Left cardiac atrium (tissue), 4 donors: Measurements from ENCODE around the gene FANCI. TPM values are rescaled to one million over a fixed set of nuclear protein-coding genes. Genes with fewer than 3 reads are reported as not detected.
"Not testable (repeated sequence)": the region's sequence is repeated elsewhere in the genome, so short reads cannot be mapped to it uniquely, and the experiment has no call there.

Experiments used
- ATAC-seq, 2 donors: fragments of 200-7000 bp; cut with Tn5 transposase; one replicate each; pipeline ENCODE4 v1.9.1; 2020; ENCODE audit warnings: mild to moderate bottlenecking in 2 of 2, moderate library complexity in 2 of 2
- DNase-seq: peaks from one replicate; pipeline ENCODE4 v3.0.0-alpha.2; 2020
- intact Hi-C, 2 donors: fragments of 100-400 bp; cut with DNase I; formaldehyde crosslinking; loops; one replicate each; pipeline versions ENCODE4 v1.14.1 to v1.15.1; 2022 to 2023
- total RNA-seq, 2 donors: library from RNA; stranded (reverse); fragmentation: NEBNext Ultra II Directional; extraction: Animal tissue kit (Norgen Biotek cat#: 25700); gene quantifications; one replicate each; pipeline ENCODE4 v1.2.1, GENCODE V29; 2021
- donor health status: DM: no; HTN: yes; CAD: no.
- donor health status: DM: no; HTN: yes; CAD: no; lungs with severe emphysema.
- donor health status: DM: yes; HTN: yes; CAD: no.
- donor health status: Dilated cardiomyopathy.

FANCI gene
- total RNA-seq, 2 donors from 2014 or later = 4.8 TPM

DNA sequence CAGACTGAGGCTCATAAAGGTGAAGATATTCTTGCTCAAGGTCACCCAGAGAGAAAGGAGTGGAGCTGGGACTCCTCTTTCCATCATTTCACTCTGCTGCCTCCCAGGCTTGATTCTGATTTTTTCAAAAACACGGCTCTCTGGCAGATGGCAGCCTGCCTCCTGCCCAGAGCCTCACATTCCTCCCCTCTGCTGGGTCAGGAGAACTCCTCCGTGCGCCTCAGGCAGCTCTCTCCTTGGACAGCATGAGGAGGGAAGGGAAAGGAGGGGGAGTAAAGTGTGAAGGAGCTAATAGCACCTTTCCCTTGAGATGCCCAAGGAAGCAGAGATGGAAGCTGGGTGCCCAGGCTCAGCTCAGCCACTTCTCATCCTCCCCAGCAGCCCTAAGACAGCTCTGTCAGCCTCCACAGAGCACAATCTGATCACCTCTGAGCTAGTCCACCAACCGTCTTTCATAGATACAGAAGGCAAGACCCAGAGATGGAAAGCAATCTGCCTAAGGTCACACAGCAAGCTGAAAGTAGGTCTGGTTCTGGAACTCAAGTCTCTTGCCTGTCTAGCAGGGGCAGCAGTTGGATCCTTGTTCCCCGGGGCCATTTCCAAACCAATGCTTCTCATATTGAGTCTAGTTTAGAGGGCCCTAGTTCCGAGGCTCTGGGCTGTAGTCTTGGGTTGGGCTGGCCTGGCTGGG is 25.9 kb upstream of the FANCI start:
- ATAC-seq = no peak
- intact Hi-C loops = no loop called here
- no peak for DNase-seq

DNA sequence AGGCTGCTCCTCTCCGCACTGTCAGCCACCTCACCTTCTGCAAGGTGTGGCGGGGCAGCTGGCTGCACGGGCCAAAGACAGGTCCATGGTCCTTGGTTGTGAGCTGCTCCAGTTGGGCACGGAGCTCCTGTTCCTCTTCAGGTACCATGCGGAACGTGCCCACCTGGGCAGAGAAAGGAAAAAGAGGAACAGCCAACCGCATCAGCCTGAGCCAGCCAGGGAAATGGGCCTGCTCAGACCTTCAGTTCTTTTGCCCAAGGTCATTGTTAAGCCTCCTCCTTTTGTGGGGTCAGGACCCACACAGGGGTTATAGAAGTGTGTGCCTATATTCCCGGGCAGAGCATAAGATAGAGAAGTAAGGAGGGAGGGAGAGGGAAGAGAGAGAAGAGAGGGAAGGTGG is 25.2 kb upstream of the FANCI start:
- no peak for ATAC-seq
- intact Hi-C loops = no loop called here
- DNase-seq = no peak

DNA sequence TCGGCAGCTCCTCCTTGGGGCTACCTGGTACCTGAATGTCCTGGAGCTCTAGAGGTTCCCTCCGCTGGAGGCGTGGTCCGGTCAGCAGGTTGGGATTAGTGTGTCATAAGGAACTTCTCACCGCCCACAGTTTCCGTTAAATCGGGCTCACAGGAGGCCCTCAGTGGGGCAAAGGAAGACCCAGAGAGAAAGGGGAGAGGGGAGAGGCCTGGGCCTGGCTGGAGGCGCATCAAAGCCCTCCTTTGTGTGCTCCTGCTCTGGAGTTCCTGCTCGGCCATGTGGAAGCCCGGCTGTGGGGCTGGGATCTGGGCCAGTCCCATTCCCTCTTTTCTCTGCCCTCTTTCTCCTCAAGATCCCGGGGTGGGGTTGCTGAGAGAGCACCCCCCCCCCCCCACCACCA is 22.2 kb upstream of the FANCI start, which contains the start of gene RLBP1:
RLBP1 (minus strand) TSS at position 37 of the 400 bp plus-strand sequence. CDS start 2,604 bp downstream, outside the sequence.
- ATAC-seq = no peak
- DNase-seq = no peak
- intact Hi-C loops = no loop called here

DNA sequence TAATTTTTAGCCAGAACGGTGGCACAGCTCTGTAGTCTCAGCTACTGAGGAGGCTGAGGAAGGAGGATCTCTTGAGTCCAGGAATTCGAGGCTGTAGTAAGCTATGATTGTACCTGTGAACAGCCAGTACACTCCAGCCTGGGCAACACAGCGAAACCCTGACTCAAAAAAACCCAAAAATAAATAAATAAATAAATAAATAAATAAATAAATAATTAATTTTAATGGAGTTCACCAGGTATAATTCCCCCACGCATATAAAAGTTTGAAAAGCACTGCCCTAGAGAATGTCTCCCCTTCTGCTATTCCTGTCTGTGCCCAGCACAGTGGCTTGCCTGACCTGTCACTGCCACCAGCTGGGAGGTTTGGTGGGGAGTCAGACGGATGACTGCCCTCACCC is 18.2 kb upstream of the FANCI start:
- no peak for DNase-seq
- intact Hi-C loops = no loop called here
- no peak for ATAC-seq

DNA sequence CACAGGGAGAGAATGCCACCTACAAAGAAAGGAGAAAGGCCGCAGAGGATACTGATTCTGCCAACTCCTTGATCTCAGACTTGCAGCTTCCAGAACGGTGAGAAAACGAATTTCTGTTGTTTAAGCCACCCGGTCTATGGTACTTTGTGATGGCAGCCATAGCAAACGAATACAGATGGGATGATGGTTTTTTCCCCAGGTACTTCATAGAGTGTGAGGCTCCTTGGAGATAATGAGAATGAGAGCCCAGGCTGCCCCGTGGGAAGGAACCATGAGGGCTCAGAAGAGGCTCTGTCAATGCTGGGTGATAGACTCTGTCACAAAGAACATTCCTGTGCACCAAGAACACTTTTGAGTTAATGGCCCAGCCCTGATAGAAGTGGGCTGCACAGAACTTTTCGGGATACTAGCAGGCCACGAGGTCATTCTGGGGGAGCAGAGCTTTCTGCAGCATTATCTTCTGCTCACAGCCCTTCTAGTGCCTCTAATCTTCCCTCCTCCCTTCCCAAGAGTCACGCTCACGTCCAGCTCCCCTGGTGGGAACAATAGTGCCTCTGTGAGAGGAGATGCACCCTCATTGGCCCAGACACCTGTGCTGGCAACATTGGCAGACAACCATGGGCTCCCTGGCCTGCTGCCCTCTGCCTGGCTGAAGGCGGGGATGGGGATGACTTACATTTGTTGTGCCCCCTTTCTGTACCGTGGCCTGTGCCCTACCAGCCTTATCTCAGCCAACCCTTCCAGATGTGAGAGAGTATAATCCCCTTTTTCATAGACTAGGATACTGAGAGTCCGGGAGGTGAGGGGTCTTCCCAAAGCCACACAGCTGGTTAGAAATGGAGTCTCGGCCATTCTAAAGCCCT is 17.2 kb upstream of the FANCI start:
- intact Hi-C loops = no loop called here
- no peak for ATAC-seq
- no peak for DNase-seq

DNA sequence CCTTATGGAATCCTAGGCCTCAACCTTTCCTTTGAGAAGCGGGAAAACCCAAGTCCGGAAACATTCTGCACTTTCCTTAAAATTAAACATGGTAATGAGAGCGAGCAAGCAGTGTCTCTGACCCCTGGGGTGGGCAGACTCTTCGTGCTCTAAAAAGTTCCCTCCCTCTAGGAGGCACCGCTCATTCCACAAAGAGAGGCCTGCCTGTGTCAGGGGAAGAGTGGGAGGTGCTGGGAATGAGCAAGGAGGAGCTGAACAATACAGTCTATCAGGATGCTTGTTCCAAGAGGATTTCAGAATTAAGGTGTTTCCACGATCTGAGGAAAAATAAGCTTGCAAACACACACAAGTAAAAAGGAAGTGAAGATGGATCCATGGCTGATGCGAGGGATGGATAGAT is 16.4 kb upstream of the FANCI start:
- intact Hi-C loops = no loop called here
- ATAC-seq (no peak), DNase-seq (no peak)

DNA sequence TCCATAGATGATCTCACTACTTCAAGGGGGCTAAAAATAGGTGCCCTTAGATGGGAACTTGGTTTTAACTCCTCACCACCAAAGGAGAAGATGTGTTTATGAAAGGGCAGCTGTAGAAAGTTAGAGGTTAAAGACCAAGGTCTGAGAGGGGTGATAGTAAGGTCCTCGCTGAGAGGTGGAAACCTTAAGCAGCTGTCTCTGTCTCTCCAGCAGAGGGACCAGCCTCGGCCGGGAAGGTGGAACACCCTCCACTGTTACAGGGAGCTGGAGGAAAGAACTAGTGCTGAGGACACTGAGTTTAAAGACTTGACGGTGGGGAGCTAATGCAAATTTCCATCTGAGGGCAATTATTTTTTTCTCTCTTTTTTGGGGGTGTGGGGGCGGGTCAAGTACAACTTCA is 13.5 kb upstream of the FANCI start:
- intact Hi-C loops = no loop called here
- ATAC-seq = no peak

DNA sequence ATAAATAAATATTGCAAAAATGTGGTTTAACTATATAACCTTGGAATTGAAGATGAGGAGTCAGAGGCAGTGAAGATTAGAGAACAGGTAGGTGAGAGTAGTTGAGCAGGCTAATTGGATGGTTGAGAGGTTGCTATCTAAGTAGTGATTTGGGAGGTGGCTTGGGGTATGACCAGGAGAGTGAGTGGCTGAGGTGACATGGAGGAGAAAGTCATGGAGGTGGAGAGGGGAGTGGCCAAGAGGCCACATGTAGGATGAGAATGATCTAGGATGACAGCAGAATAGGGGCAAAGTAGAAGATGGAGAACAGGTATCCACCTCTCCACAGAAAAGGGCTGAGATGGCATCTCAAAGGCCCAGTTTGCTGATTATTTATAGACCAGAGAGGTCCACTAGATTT is 11.9 kb upstream of the FANCI start:
- ATAC-seq = no peak
- no peak for DNase-seq

More for the DNA sequence above, 13.5 kb upstream of the FANCI start:
- DNase-seq = no peak

DNA sequence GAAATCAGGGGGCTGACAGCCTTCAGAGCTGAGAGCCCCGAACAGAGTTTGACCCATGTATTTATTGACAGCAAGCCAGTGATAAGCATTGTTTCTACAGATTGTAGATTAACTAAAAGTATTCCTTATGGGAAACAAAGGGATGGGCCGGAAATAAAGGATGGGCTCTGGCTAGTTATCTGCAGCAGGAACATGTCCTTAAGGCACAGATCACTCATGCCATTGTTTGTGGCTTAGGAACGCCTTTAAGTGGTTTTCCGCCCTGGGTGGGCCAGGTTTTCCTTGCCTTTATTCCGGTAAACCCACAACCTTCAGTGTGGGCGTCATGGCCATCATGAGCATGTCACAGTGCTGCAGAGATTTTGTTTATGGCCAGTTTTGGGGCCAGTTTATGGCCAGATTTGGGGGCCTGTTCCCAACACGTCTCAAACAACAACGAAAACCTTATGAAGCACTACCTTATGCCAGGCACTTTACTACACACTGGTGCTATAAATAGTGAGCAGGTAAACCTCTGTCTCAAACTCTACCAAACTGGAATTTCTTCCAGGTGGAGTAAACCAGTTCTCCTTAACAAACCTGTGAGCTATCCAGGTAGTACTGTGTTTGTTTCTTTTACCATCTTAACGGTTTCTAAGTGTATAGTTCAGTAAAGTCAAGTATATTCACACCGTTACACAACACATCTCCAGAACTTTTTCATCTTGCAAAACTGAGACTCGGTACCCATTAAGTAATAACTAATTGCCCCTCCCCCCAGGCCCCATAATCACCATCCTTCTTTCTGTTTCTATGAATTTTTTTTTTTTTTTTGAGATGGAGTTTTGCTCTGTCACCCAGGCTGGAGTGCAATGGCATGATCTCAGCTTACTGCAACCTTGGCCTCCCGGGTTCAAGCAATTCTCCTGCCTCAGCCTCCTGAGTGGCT is 3.6 kb upstream of the FANCI start:
- intact Hi-C loops, DNase-seq, ATAC-seq: not testable (repeated sequence)

More for the DNA sequence above, 11.9 kb upstream of the FANCI start:
- intact Hi-C loops = no loop called here

DNA sequence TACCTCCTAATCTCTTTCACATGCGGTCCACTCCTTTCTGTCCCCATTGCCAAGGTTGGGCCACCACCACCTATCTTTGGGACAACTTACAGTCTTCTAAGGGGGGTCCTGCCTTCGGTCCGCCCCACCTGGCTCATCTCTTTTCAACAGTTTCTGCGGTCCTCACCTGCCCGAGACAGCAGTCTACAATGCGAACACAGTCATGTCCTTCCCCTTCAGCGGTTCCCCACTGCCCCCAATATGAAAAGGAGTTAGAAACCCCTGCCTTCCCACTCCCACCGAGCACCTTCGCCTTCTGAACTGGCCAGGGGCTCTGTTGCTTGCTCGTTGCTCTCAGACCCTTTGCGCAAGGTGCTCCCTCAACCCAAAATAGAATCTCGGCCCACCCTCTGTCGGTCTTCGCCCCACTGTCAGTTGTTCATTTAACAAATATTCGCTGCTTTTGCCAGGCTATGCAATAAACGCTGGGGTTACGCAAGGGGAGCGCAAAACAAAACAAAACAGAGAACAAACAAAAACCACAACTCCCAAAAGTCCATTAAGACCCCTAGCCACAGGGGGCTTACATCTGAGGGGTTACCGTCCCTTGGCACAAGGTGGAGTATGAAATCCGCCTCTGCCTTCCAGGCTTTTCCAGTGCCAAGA is 611 bp upstream of the FANCI start:
- DNase-seq (no peak), ATAC-seq (peak; percentile 34 to 50)
- intact Hi-C loops = no loop called here

DNA sequence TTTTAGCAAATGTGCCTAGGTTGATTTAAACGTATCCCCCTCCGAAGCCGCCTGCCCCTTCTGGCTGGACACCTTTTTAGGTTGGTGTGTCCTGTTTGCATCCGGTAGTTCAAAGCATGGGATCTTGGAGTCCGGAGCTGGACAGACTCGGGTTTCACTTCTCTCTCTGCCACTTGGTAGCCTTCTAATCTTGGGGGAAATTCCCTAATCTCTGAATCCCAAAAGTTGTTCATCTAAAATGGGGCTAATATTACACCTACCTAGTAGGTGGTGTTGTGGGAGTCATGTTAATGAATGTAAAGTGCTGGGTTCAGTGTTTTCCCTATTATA is 760 bp downstream of the FANCI start:
- ATAC-seq (no peak), DNase-seq (no peak)
- intact Hi-C loops = no loop called here

DNA sequence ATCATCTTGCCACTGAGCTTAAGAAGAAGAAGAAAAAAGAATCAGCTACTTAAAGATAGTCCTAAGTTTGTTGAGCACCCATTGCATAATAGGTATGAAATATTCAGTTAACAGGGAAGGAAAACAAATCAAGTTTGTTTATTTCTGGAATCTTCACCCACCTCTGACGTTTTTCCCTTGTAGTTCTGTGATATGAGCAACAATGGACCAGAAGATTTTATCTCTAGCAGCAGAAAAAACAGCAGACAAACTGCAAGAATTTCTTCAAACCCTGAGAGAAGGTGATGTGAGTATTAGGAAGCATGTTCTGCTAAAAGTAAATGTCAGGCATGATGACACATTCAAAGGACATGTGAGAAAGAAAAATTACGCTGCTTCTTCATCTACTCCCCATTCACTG is 3.7 kb downstream of the FANCI start:
- no peak for ATAC-seq
- intact Hi-C loops = no loop called here
- no peak for DNase-seq

DNA sequence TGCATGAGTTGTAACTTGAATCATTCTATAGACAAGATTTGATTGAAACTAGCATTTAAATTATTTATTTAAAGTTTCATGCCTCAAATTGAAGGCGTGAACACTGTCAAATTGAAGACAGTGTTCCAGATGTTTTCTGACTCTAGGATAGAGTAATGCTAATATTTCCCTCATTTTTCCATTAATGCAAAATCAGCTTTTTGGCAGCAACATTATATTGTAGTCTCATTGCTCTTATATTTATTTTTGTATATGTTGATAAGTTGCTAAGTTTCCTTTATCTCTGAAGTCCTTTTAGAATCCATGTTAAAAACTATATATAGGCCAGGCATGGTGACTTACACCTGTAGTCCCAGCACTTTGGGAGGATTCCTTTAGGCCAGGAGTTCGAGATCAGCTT is 4.8 kb downstream of the FANCI start:
- DNase-seq = no peak
- intact Hi-C loops = no loop called here
- no peak for ATAC-seq

DNA sequence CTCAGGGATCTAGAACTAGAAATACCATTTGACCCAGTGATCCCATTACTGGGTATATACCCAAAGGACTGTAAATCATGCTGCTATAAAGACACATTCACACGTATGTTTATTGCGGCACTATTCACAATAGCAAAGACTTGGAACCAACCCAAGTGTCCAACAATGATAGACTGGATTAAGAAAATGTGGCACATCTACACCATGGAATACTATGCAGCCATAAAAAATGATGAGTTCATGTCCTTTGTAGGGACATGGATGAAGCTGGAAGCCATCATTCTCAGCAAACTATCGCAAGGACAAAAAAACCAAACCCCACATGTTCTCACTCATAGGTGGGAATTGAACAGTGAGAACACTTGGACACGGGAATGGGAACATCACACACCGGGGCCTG is 6.4 kb downstream of the FANCI start:
- DNase-seq, ATAC-seq, intact Hi-C loops: not testable (repeated sequence)

DNA sequence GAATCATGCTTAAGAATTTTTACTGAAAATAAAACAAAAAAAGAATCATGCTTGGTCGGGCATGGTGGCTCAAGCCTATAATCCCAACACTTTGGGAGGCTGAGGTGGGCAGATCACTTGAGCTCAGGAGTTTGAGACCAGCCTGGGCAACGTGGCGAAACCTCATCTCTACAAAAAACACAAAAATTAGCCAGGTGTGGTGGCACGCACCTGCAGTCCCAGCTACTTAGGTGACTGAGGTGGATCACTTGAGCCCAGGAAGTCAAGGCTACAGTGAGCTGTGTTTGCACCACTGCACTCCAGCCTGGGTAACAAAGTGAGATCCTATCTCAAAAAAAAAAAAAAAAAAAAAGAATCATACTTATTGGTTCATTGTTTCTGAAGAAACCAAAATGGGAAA is 33.5 kb downstream of the FANCI start:
- ATAC-seq, intact Hi-C loops, DNase-seq: not testable (repeated sequence)

DNA sequence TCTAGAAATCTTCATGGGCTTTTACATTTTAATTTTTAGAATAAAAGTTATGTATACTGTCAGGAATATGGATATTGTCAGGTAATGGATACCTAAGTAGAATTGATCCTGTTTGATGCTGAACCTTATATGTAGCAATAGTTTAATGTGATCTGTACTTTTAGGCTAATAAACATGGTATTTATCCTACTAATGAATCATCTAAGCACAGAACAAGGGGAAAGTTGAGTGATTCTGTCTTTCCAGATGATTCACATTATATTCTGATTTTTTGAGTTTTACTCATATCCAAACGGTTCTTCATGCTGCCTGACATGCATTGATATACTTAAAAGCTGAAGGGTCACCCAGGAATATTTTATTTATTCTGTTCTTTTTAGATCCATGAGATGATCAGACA is 34.5 kb downstream of the FANCI start:
- intact Hi-C loops = no loop called here
- no peak for DNase-seq
- ATAC-seq = no peak

DNA sequence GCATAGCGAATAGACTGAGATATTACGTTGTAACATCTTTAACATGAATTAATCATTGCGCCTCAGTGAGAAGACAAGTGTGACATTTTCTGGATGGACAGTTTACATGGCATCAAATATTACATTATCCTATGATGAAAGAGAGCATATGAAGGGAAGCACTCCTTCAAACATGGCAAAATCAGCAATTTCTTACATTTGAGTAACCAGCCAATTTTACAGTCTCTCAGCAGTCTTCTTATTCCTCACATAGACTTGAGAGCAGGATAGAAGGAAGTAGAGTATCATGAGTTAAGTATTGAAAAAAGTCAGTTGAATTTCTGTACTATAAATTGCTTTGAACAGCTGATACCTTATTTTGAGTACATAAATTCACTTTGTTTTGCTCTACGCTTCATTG is 38.9 kb downstream of the FANCI start:
- DNase-seq = no peak
- ATAC-seq = no peak
- intact Hi-C loops = no loop called here

DNA sequence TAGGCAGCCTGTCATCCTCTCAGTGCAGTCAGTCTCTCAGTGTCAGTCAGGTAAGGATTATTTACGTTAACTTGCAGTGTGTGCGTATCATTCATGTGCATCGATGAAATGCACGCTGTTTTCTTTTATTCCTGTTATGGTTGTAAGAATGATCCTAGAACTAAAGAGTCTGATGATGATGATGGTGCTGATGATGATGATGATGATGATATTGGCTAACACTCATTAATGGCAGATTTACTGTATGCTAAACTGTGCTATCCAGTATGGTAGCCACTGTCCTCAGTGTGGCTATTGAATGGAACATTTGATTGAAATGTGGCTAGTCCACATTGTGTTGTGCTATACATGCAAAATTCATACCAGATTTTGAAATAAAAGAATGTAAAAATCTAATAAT is 39.4 kb downstream of the FANCI start:
- intact Hi-C loops = no loop called here
- ATAC-seq = no peak
- DNase-seq = no peak

DNA sequence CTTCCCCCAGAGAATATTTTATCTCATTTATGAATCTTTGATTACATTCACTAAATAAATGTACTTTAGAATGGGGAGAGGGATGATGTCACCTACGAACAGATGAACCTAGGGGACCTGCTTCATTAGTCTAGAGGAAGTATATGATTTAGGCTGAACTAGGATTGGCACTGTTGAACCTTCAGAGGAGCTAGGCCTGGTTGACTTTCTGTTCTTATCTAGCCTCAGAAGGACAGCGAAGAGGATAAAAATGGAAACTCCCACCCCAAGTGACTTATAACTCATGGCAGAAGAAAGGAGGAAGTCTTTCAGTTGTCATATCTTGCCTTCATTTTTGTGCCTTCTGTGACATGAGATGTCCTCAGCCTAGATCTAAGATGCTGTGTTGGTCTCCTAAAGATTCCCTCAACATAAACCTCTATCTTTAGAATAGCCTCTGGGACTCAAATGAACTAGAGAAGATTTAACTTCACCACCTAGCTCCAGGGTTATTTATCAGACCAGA is 48.2 kb downstream of the FANCI start:
- ATAC-seq = no peak
- DNase-seq = no peak
- intact Hi-C loops = no loop called here
